SK-N-SH (cell line): Measurements from ENCODE around the gene KCNJ12.
"Not testable (repeated sequence)": the region's sequence is repeated elsewhere in the genome, so short reads cannot be mapped to it uniquely, and the experiment has no call there.

ENCODE experiments used
- CTCF ChIP-seq: fragments of 200-600 bp; sonication (generic); IDR thresholded peaks from 2 replicates; pipeline ENCODE4 v1.6.1; 2017; ENCODE audit warnings: antibody characterized with exemption, mild to moderate bottlenecking, moderate library complexity
- EZH2phosphoT487 ChIP-seq: fragments of 200-600 bp; sonication (generic); IDR thresholded peaks from 2 replicates; pipeline ENCODE4 v1.6.1; 2017; ENCODE audit warnings: low read depth, mixed run types, mild to moderate bottlenecking, antibody characterized with exemption, moderate library complexity, borderline replicate concordance
- GABPA ChIP-seq: IDR thresholded peaks from 2 replicates; pipeline ENCODE4 v1.4.0; 2012; ENCODE audit warnings: low read depth, mild to moderate bottlenecking
- MAX ChIP-seq: IDR thresholded peaks from 2 replicates; pipeline ENCODE4 v1.4.0; 2012; ENCODE audit warnings: low read depth
- REST ChIP-seq: IDR thresholded peaks from 2 replicates; pipeline ENCODE4 v1.6.1; 2012; ENCODE audit warnings: mild to moderate bottlenecking, low read depth, low read length, moderate library complexity
- TEAD4 ChIP-seq: IDR thresholded peaks from 2 replicates; pipeline ENCODE4 v1.4.0; 2012; ENCODE audit warnings: mild to moderate bottlenecking, borderline replicate concordance; ENCODE audit not compliant: insufficient read depth

GRCh38 chr17:21404106-21404505, 27.9 kb downstream of the KCNJ12 start:
- TF ChIP-seq CTCF, TEAD4, EZH2phosphoT487, REST, GABPA, MAX: not testable (repeated sequence)
